Stimulated activated naive CD8-positive, alpha-beta T cell treated with anti-CD3 and anti-CD28 coated beads, Interleukin-15, Interleukin-2, amounts not matched to agents 100 U/mL and 50 U/mL, for 24 hours (primary cell): ENCODE results near the gene TNFSF13B.
A peak's percentile ranks its signal among the peaks of the same experiment; 100 is the strongest.
"Not testable (repeated sequence)": the region's sequence is repeated elsewhere in the genome, so short reads cannot be mapped to it uniquely, and the experiment has no call there.

Experiments used
- ATAC-seq: fragments of 150-1000 bp; cut with Tn5 transposase; one replicate; pipeline ENCODE4 v1.10.0; 2021
- DNase-seq: peaks from one replicate; pipeline ENCODE4 v3.0.0; 2021

The TNFSF13B gene

GRCh38 chr13:108281901-108282300, 12.4 kb downstream of the TNFSF13B start:
- no peak for ATAC-seq
- DNase-seq: no peak

DNA sequence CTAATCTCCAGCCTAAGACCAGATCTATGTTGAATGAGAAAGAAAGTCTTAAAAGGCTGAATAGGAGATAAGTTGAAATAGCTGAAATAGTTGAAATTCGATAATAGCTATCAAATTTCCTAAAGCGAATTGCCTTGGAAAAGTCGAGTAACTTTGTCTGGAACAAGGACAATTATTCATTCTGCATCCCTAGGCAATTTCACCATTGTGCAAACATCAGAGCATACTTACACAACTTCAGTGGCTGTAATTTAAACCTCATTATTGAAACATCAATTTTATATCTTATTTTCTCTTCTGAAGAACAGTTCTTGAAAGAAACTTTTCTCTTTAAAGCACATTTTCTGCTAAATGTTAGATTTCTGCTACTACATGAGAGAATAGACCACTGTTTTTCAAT, 13.6 kb downstream of the TNFSF13B start:
- DNase-seq: no peak
- ATAC-seq: no peak

DNA sequence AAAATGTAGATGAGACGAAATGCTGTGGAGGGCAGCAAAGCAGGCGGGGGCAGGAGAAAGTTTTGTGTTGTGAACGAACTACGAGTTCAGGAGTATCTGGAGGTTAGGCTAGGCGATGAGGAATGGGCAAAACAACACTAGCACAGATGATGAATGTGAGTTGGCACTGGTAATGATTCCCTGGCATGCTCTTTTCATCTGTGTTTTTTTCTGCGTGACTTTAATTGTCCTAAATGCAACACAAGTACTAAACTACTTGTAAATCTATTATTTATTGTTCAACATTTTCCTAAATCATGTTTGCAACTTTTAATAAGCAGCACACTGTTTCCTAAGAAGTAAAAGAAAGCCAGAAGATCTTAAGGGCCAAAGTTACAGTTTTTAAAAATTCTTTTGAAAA, 19.2 kb downstream of the TNFSF13B start:
- ATAC-seq (no peak), DNase-seq (no peak)

- ATAC-seq: no peak
- DNase-seq: no peak
Observed at GRCh38 chr13:108289819-108290218, 20.3 kb downstream of the TNFSF13B start.

DNA sequence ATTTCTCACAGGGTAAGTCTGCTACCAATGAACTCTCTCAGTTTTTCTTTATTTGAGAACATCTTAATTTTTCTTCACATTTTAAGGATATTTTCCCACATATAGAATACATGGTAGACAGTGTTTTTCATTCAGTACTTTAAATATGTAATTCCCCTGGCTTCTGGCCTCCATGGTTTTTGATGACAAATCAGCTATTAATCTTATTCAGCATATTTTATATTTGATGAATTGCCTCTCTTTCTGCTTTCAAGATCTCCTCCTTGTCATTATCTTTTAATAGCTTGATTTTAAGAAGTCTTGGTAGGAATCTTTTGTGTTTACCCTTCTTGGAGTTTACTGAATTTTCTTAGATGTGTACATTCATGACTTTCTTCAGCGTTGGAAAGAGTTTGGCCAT, 27.6 kb downstream of the TNFSF13B start:
- ATAC-seq (no peak), DNase-seq (no peak)

DNA sequence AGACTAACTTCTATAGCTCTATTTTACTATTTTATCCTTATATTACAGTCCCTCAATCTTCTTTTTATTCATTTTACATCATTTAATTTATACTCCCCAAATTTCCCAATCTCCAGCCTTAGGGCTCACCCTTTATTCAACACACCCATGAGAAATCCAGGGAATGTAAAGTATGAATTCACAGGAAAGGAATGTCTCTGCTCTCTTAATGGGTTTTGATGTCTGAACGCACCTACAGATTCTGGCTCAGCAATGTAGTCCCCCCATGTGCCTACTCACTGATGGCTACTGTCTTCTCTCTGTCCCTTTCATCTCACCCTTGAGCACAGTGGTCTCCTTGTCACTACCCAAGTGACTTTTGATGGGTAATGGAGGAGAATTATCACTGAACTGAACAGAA, 32.8 kb downstream of the TNFSF13B start:
- no peak for DNase-seq
- no peak for ATAC-seq

DNA sequence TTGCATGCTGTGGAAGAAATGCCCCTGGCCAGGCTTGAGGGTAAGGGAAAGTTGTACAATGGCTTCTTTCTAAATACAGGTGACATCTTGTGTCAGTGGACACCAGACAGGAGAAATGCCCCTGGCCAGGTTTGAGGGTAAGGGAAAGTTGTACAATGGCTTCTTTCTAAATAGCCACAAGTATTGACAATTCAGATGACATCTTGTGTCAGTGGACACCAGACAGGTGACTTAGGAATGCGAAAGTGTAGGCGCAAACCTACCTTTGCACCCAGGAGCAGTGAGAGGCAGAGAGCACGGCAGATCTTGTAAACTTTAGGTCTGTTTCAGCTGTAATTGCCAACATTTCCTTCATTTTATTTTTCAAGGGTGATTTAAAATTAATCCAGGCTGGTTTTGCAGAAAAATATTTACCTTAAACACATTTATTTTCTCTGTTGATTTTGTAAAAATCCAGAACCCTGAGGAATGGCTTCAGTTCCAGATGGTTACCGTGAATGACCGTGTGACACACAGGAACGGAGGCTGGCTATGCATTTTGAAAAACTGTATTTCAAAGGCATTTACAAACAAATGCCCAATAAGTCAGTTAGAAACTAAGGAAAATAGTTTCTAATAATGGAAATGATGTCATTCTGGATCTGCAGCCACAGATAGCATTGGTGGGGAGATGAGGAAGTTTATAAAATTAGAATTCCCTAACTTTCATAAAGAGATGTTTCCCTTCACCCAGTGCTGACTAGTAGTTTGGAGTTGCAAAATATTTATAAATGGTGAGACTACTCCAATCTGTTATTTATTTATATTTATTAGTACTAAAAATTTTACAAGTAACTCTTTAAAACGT, 34.9 kb downstream of the TNFSF13B start:
- ATAC-seq: no peak
- no peak for DNase-seq

DNA sequence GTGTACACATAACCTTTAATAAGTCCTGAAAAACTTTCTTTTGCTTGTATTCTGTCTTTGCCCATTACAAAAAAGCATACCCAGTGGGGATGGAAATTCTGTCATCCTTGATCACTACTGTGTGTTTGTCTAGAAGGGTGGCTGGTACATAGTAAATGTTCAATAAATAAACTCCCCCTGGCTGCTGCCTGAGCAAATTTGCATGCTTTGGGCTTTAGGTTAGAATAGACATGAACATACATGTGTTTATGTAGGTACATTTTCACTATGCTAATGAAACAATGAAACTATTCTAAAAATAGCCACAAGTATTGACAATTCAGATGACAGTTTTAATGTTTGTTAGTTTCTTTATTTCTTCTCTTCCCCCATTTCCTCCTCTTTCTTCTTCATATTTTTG, 36.1 kb downstream of the TNFSF13B start:
- ATAC-seq: no peak
- no peak for DNase-seq

GRCh38 chr13:108306860-108307259, 37.3 kb downstream of the TNFSF13B start:
- no peak for DNase-seq
- no peak for ATAC-seq

DNA sequence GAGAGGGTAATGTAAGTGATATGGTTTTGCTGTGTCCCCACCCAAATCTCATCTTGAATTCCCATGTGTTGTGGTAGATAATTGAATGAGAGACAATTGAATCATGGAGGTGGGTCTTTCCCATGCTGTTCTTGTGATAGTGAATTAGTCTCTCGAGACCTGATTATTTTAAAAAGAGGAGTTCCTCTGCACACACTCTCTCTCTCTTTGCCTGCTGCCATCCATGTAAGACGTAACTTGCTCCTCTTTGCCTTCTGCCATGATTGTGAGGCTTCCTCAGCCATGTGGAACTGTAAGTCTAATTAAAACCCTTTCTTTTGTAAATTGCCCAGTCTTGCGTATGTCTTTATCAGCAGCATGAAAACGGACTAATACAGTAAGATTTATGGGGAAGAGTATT, 42.1 kb downstream of the TNFSF13B start:
- ATAC-seq, DNase-seq: not testable (repeated sequence)

GRCh38 chr13:108313382-108313781, 43.9 kb downstream of the TNFSF13B start:
- no peak for DNase-seq
- ATAC-seq: no peak

DNA sequence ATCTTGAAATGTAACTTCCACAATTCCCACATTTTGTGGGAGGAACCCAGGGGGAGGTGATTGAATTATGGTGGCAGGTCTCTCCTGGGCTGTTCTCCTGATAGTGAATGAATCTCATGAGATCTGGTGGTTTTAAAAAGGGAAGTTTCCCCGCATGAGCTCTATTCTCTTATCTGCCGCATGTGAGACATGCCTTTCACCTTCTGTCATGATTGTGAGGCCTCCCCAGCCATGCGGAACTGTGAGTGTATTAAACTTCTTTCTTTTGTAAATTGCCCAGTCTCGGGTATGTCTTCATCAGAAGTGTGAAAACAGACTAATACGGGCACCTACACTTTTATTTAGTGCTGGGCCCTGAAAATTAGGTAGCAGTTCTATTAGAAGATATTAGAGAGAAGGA, 45.8 kb downstream of the TNFSF13B start:
- DNase-seq (no peak), ATAC-seq (no peak)

- DNase-seq: no peak
- ATAC-seq: no peak
Observed at GRCh38 chr13:108315991-108316390, 46.5 kb downstream of the TNFSF13B start.

GRCh38 chr13:108316413-108316812, 46.9 kb downstream of the TNFSF13B start:
- ATAC-seq: no peak

DNA sequence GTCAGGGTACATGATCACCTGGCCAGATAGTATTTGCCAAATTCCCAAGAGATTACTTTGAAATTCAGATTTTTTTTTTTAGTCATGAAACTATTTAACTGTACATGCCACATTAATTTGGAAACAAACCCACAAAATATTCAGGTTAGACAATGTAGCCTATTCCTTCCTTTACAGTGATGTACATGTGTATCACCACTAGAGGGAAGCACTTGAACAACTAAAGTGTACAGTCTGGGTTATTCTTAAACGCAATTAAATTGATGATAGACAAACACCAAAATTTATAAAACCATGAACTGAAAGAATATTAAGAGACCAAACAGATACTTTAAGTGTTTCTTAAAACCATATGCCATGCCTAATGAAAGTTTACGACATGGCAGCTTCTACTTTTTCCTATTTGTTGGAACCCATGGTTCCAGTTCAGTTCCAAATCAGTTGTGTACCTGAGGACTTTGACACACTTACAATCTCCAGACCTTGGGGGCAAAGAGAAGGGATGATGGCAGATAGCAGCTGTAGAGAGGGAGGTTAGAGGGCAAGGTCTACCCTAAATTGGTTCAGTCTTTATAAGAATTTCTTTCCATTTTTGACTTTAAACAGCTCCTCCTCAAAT, 52.8 kb downstream of the TNFSF13B start:
- peak; percentile 77 for ATAC-seq
- no peak for DNase-seq

More at GRCh38 chr13:108316413-108316812, 46.9 kb downstream of the TNFSF13B start:
- no peak for DNase-seq

- ATAC-seq: no peak
- DNase-seq: no peak
Observed at GRCh38 chr13:108323031-108323430, 53.5 kb downstream of the TNFSF13B start.

GRCh38 chr13:108325863-108326262, 56.3 kb downstream of the TNFSF13B start:
- DNase-seq (no peak), ATAC-seq (no peak)

- ATAC-seq (no peak), DNase-seq (no peak)
Observed at GRCh38 chr13:108326309-108326708, 56.8 kb downstream of the TNFSF13B start.

DNA sequence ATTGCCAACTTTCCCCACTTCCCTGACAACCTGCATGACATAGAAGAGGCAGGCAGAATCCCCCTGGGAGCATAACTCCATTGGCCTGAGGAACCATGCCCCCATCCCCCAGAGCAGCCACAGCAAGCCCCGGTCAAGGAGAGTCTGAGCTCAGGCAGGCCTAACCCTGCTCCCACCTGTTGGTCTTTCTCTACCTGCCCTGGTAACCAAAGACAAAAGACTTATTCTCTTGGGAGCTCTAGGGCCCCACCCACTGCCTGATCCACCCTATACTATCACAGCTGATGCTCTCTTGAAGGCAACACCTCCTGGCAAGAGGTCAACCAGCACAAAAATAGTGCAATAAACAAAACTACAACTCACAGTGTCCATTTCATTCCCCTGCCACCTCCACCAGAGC, 59.3 kb downstream of the TNFSF13B start:
- DNase-seq (no peak), ATAC-seq (no peak)

DNA sequence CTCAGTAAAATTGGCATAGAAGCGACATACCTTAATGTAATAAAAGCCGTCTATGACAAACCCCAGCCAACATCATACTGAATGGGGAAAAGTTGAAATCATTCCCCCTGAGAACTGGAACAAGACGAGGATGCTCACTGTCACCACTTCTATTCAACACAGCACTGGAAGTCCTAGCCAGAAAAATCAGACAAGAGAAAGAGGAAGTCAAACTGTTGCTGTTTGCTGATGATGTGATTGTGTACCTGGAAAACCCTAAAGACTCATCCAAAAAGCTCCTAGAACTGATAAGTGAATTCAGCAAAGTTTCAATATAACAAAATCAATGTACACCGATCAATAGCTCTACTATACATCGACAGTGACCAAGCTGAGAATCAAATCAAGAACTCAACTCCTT, 63.3 kb downstream of the TNFSF13B start:
- no peak for ATAC-seq

DNA sequence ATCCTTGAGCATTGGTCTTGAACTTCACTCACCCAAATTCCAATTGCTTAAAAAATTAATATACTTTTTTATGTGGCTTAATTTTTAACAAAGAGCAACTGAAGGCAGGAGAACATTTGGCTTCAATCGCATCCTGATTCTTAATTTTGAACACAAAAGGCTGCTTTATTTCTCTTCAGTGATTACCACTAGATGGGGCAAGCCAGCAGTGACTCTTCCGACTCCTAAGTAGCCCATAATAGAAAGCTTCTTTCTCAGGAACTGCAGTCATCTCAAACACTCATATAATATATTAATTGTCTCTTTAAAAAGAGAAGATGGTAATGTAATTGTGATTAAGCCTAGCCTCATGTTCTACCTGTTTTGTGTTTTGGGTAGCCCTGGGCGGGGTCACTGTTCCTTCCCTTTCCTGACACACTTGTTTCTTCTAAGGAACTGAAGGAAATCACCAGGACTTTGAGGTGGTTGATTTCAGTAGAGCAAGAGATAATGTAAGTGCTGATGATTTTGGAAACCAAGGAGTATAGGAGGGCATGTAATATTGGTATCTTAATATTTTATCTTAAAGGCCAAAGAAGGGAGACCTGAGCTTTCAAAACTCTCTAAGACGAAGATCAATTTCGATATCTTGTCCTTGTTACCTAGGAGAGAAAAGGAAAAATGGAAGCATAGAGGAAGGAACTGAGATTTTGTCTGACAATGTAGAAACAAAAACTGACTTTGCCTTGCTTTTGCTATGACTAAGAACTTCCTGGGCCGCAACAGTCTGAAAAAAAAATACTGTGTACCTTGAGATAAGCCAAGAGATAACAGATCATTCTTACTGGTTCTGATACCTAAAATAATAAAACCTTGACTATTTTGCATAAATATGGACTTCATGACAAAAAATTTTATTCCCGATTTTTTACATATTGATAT, 73.1 kb downstream of the TNFSF13B start:
- ATAC-seq (no peak), DNase-seq (no peak)

More for the DNA sequence above, 63.3 kb downstream of the TNFSF13B start:
- DNase-seq: no peak

- DNase-seq (no peak), ATAC-seq (no peak)
Observed at GRCh38 chr13:108345016-108345415, 75.5 kb downstream of the TNFSF13B start.

- ATAC-seq (no peak), DNase-seq (no peak)
Observed at GRCh38 chr13:108346376-108346775, 76.9 kb downstream of the TNFSF13B start.
